Suprapubic skin (tissue), 4 donors: Measurements from ENCODE around the gene ARMC12. TPM values are rescaled to one million over a fixed set of nuclear protein-coding genes. Genes with fewer than 3 reads are reported as not detected.

ENCODE experiments used
- DNase-seq, 2 donors: peaks; one replicate each; pipeline ENCODE4 v3.0.0-alpha.2; 2019; ENCODE audit warnings: low spot score in 2 of 2
- H3K27ac ChIP-seq: fragments of 200-600 bp; sonication (generic); one replicate; pipeline ENCODE4 v1.5.1; 2019
- H3K27me3 ChIP-seq: fragments of 200-600 bp; sonication (generic); one replicate; pipeline ENCODE4 v1.5.1; 2019
- H3K36me3 ChIP-seq: fragments of 200-600 bp; sonication (generic); one replicate; pipeline ENCODE4 v1.5.1; 2019
- H3K4me1 ChIP-seq: fragments of 200-600 bp; sonication (generic); one replicate; pipeline ENCODE4 v1.5.1; 2019
- H3K4me3 ChIP-seq: fragments of 200-600 bp; sonication (generic); one replicate; pipeline ENCODE4 v1.5.1; 2019; ENCODE audit warnings: mild to moderate bottlenecking
- H3K9me3 ChIP-seq: fragments of 200-600 bp; sonication (generic); one replicate; pipeline ENCODE4 v1.5.1; 2019
- EP300 ChIP-seq: sonication (generic); formaldehyde crosslinking; IDR thresholded peaks from one replicate; pipeline ENCODE4 v1.6.1; 2017; ENCODE audit warnings: antibody characterized with exemption
- POLR2A ChIP-seq, 2 donors: fragments of 450-650 bp; IDR thresholded peaks; one replicate each; pipeline ENCODE4 v1.6.1; 2017; ENCODE audit warnings: antibody characterized with exemption in 2 of 2, mild to moderate bottlenecking in 2 of 2, moderate library complexity in 2 of 2
- POLR2AphosphoS5 ChIP-seq, 3 donors: sonication (generic); formaldehyde crosslinking; IDR thresholded peaks; one replicate each; pipeline ENCODE4 v1.6.1; 2017; ENCODE audit warnings: antibody characterized with exemption in 3 of 3
- WGBS: methylation state at CpG from one replicate; pipeline ENCODE4 v1.1.5; 2018; 5-methylcytosine and 5-hydroxymethylcytosine counted together
- total RNA-seq, 4 donors: library from RNA; depleted of rRNA; stranded (reverse); fragments of >200 nt; gene quantifications; one replicate each; pipeline ENCODE4 v1.1.0, GENCODE V29; 2016
- TF ChIP-seq, protein P1 (sequence below), 2 donors: fragments of 200-600 bp in 1 of 2; fragments of 450-650 bp in 1 of 2; sonication (generic) in 1 of 2; IDR thresholded peaks; one replicate each; pipeline ENCODE4 v1.5.1; 2016 to 2019; ENCODE audit warnings: antibody characterized with exemption in 2 of 2, mild to moderate bottlenecking in 1 of 2, moderate library complexity in 1 of 2

ARMC12 gene
- total RNA-seq, 4 donors from 2014 or later, result 0.53 to 1.2 (median 0.55) TPM; not detected in 1

DNA sequence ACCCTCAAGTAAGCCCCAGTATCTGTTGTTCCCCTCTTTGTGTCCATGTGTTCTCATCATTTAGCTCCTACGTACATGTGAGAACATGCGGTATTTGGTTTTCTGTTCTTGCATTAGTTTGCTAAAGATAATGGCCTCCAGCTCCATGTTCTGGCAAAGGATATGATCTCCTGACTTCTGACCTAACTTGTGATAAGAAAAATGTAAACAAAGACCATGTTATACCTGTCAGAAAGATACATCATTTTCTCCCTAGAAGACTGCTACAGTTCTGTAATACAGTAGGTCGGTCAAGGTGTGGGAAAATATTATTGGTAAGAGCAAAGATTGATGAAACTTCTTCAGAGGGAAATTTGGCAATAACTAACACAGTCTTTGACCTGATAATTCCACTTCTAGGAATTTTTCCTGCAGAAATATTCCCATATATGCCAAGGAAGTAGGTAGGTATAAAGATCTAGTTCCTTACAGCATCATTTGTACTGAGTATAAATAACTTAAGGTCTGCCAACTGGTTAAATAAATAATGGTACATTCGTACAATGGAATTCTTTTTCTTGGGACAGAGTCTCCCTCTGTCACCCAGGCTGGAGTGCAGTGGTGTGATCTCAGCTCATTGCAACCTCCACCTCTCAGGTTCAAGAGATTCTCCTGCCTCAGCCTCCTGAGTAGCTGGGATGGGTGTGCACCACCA, 29.0 kb upstream of the ARMC12 start:
- DNase-seq, result no peak

DNA sequence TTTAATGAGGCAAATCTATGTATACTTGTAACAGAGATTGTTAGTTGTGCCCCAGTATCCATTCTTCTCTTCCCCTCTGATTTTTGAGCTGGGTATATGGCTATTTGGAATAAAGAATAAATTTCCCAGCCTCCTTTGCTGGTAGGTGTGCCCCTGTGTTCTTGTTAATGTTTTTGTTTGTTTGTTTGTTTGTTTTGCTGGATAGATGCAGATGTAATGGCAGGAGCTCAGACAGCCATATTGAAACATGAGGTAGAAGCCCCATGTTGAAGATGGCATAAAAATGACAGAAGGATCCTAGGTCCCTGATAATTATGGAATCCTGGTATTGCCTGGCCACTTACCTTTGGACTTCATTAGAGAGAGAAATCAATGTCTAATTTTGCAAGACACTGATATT, 28.2 kb upstream of the ARMC12 start:
- Histone ChIP-seq H3K36me3 (no peaks in the 10 kb centered on the region), H3K4me1 (peaks cover 6% of the 10 kb centered on the region), H3K27me3 (no peaks in the 10 kb centered on the region), H3K4me3 (no peak overlapping the region), H3K9me3 (no peaks in the 10 kb centered on the region), H3K27ac (no peak overlapping the region)
- TF ChIP-seq, protein P1, sequence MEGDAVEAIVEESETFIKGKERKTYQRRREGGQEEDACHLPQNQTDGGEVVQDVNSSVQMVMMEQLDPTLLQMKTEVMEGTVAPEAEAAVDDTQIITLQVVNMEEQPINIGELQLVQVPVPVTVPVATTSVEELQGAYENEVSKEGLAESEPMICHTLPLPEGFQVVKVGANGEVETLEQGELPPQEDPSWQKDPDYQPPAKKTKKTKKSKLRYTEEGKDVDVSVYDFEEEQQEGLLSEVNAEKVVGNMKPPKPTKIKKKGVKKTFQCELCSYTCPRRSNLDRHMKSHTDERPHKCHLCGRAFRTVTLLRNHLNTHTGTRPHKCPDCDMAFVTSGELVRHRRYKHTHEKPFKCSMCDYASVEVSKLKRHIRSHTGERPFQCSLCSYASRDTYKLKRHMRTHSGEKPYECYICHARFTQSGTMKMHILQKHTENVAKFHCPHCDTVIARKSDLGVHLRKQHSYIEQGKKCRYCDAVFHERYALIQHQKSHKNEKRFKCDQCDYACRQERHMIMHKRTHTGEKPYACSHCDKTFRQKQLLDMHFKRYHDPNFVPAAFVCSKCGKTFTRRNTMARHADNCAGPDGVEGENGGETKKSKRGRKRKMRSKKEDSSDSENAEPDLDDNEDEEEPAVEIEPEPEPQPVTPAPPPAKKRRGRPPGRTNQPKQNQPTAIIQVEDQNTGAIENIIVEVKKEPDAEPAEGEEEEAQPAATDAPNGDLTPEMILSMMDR (IDR thresholded peaks at IDR 0.05), result no peak
- TF ChIP-seq POLR2AphosphoS5 (IDR thresholded peaks at IDR 0.05) (no peak), POLR2A (IDR thresholded peaks at IDR 0.05) (no peak), EP300 (no peak)
- no peak for DNase-seq

More for the DNA sequence above, 29.0 kb upstream of the ARMC12 start:
- 80% methylated on average over 4 of the region's 4 CpGs for WGBS
- no peak overlapping the region for H3K4me3 ChIP-seq
- peaks cover 6% of the 10 kb centered on the region for H3K4me1 ChIP-seq
- no peak for TF ChIP-seq POLR2A (IDR thresholded peaks at IDR 0.05)
- TF ChIP-seq EP300, result no peak
- TF ChIP-seq, protein P1 (IDR thresholded peaks at IDR 0.05), result no peak
- TF ChIP-seq POLR2AphosphoS5 (IDR thresholded peaks at IDR 0.05), result no peak
- H3K9me3 ChIP-seq, result no peaks in the 10 kb centered on the region
- H3K27ac ChIP-seq, result no peak overlapping the region
- no peaks in the 10 kb centered on the region for H3K36me3 ChIP-seq
- H3K27me3 ChIP-seq, result no peaks in the 10 kb centered on the region

DNA sequence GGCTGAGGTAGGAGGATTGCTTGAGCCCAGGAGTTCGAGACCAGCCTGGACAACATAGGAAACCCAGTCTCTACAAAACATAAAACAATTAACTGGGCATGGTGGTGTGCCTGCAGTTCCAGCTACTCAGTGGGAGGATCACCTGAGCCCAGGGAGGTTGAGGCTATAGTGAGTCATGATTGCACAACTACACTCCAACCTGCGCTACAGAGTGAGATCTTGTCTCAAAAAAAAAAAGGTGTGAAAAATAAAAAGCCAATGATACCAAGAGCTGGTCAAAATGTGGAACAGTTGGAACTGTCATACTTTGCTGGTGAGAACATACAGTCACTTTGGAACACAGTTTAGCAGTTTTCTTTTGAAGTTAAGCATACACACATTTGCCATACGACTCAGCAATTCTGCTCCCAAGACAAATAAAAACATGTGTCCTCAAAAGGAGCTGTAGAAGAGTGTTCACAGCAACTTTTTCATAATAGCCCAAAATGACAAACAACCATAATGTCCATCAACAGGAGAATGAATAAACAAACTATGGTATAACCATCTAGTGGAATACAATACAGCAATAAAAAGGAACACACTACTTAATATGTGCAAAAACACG, 26.5 kb upstream of the ARMC12 start:
- 75% methylated on average over 4 of the region's 4 CpGs for WGBS
- no peak for TF ChIP-seq EP300
- TF ChIP-seq POLR2AphosphoS5 (IDR thresholded peaks at IDR 0.05), result no peak
- no peak for TF ChIP-seq POLR2A (IDR thresholded peaks at IDR 0.05)
- TF ChIP-seq, protein P1 (IDR thresholded peaks at IDR 0.05), result no peak
- H3K9me3 ChIP-seq, result no peaks in the 10 kb centered on the region
- H3K27me3 ChIP-seq, result no peaks in the 10 kb centered on the region
- DNase-seq, result no peak
- H3K4me1 ChIP-seq, result peaks cover 6% of the 10 kb centered on the region
- no peak overlapping the region for H3K4me3 ChIP-seq
- H3K36me3 ChIP-seq, result no peaks in the 10 kb centered on the region
- H3K27ac ChIP-seq, result peak overlapping the region; percentile 10

DNA sequence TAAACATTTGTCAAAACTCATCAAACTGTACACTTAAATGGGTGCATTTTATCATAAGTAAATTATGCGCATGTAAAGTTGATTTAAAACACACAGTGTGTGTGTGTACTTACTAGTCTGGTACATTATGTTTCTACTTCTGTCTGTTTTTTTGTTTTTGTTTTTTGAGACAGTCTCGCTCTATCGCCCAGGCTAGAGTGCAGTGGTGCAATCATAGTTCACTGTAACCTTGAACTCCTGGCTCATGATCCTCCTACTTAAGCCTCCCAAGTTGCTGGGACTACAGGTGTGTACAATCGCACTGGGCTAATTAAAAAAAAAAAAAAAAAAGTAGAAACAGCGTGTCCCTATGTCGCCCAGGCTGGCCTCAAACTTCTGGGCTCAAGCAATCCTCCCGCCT, 25.1 kb upstream of the ARMC12 start:
- TF ChIP-seq, protein P1 (IDR thresholded peaks at IDR 0.05), result no peak
- TF ChIP-seq POLR2AphosphoS5 (IDR thresholded peaks at IDR 0.05) (no peak), EP300 (no peak), POLR2A (IDR thresholded peaks at IDR 0.05) (no peak)
- Histone ChIP-seq H3K9me3 (no peaks in the 10 kb centered on the region), H3K27ac (no peak overlapping the region), H3K27me3 (no peaks in the 10 kb centered on the region), H3K36me3 (no peaks in the 10 kb centered on the region), H3K4me3 (no peak overlapping the region), H3K4me1 (peaks cover 3% of the 10 kb centered on the region)
- WGBS, result 91% methylated on average over 7 of the region's 7 CpGs
- no peak for DNase-seq

DNA sequence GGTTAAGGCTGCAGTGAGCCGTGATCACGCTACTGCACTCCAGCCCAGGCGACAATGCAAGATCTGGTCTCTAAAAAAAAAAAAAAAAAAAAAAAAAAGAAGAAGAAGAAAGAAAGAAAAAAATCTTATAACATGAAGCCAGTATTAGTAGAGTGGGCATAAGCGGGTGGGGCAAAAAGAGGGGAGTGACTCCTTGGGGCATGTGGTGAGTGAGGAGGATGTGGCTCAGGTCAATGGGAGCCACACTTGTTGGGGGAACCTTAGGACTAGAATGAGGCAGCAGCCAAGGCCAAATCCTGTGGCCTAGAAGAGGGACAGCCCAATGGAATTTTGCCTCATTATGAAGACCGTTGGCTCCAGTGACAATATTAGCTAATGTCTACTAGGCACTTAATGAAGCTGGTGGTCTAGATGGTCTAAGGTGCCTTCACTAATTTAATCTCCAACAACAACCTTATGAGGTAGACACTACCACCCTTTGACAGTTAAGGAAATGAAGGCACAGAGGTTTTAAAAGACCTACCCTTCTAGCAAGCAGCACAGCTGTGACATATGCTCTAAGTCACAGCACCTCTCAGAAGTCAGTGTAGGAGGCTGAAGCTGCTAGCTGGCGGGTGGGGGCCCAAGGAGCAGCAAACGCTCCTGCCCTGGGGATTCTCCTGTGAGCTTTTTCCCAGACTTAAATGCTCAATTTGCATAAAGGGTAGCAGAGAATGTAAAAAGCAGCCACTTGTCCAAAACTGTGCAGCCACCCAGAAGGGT, 23.6 kb upstream of the ARMC12 start:
- Histone ChIP-seq H3K4me1 (peaks cover 10% of the 10 kb centered on the region), H3K27me3 (no peaks in the 10 kb centered on the region), H3K9me3 (no peaks in the 10 kb centered on the region), H3K27ac (no peak overlapping the region), H3K4me3 (no peak overlapping the region), H3K36me3 (no peaks in the 10 kb centered on the region)
- WGBS, result 87% methylated on average over 7 of the region's 7 CpGs
- DNase-seq, result peak; percentile 30 to 38
- no peak for TF ChIP-seq POLR2A (IDR thresholded peaks at IDR 0.05)
- TF ChIP-seq, protein P1 (IDR thresholded peaks at IDR 0.05), result no peak
- no peak for TF ChIP-seq EP300
